ENCODE data around the gene ZSCAN26.

DNA sequence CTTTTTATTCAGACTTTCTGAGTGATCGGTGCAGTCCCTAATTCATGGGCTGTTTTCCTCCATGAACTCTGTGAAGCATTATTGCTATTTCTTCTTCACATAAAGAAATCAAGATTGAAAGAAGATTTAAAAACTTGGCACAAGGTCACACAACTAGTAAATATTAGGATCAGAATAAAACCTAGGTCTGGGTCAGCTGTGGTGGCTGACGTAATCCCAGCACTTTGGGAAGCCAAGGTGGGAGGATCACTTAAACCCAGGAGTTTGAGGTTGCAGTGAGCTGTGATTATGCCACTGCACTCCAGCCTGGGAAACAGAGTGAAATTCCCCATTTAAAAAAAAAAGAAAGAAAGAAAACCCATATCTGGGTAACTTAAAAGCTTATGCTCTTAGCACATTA, 40.5 kb upstream of the ZSCAN26 start:
- TF ChIP-seq, protein P1, sequence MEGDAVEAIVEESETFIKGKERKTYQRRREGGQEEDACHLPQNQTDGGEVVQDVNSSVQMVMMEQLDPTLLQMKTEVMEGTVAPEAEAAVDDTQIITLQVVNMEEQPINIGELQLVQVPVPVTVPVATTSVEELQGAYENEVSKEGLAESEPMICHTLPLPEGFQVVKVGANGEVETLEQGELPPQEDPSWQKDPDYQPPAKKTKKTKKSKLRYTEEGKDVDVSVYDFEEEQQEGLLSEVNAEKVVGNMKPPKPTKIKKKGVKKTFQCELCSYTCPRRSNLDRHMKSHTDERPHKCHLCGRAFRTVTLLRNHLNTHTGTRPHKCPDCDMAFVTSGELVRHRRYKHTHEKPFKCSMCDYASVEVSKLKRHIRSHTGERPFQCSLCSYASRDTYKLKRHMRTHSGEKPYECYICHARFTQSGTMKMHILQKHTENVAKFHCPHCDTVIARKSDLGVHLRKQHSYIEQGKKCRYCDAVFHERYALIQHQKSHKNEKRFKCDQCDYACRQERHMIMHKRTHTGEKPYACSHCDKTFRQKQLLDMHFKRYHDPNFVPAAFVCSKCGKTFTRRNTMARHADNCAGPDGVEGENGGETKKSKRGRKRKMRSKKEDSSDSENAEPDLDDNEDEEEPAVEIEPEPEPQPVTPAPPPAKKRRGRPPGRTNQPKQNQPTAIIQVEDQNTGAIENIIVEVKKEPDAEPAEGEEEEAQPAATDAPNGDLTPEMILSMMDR (IDR thresholded peaks at IDR 0.05), result no peak
- no peak for TF ChIP-seq POLR2A (IDR thresholded peaks at IDR 0.05)

Data from right lobe of liver (tissue), 4 donors.